ENCODE results near the gene FUT3.

The FUT3 gene

DNA sequence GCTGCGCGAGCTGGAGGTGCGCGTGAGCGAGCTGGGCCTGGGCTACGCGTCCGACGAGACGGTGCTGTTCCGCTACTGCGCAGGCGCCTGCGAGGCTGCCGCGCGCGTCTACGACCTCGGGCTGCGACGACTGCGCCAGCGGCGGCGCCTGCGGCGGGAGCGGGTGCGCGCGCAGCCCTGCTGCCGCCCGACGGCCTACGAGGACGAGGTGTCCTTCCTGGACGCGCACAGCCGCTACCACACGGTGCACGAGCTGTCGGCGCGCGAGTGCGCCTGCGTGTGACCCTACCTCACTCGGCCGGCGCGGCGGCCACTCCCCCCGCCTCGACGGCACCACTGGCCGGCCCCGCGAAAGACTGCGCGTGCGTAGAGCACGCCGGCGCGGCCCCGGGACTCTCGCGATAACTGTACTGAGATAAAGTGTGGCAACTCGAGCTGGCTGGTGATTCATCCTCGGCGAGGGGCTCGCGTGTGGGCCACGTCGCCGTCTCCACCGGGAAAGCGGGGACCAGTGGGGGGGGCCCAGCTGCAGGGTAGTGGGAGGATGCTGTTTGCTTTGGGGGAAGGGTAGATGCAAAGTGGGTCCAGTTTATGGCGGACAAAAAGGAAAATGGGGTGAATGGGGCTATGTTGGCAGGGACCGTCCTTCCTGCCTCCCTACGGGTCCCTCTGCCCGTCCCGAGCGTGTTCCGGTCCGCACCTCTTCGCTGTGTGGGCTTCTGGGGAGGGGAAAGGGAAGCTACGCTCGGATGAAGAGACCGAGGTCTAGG is 23.2 kb downstream of the FUT3 start:
- H3K4me3 ChIP-seq: peak overlapping the region; percentile 31 to 62 (median 45)
- peak overlapping the region; percentile 17 to 93 (median 78) for H3K27ac ChIP-seq

DNA sequence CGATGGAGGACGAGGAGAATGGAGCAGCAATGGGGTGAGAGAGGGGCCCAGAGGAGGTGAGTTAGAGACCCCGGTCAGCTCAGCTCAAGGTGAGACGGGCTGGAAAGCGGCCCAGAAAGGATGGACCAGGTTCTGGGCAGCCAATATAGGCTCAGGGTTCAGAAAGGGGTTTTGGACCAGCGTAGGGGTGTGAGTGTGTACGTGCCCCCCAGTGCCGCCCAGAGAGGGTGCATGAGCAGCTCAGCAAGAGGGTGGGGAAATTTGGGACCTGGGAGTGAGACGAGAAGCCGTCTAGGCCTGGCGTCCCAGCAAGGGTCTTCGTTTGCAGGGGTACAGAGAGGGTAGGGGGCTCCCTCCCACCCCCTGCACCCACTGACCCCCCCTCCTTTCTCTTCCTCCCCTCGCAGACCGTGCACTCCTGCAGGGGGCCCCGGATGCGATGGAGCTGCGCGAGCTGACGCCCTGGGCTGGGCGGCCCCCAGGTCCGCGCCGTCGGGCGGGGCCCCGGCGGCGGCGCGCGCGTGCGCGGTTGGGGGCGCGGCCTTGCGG is 23.8 kb downstream of the FUT3 start:
- H3K4me3 ChIP-seq: peak overlapping the region in 6 of 7 experiments; percentile 31 to 62 (median 48)
- H3K27ac ChIP-seq: peak overlapping the region in 8 of 21 experiments; percentile 75 to 93 (median 86)

DNA sequence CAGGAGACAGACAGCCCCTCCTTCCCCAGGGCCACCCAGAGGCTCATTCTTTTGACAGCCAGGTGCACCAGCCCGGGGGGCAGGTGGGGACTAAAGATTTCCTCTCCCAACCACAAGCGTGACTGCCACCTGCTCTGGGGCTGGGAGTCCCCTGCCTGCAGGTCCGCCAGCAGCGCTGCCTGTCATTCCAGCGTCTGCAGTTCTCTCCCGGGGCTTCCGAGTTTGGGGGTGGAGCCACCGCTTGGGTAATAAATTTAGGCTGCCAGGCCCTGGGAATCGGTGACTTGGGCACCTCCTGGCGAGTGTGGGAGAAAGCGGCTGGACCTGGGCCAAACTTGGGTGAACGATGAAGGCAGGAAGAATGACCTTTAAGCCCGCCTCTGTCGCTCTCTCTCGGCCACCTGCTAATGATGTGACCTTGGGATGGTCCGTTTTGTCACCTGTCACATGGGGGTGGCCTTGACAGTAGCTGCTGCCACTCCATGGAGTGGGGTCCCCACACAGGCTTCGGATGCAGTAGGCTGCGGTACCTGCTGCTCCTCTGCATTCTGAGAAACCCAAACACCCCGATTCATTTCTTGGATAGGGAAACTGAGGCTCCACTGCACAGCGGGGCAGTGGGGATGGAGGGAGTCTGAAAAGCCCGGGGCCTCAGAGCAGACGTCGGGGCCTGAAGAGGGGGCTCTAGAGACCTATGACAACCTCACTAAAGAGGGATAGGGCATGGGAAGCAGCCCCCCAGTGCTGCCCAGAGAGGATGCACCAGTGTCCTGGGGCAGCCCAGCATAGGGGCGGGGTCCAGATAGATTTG is 24.5 kb downstream of the FUT3 start:
- Histone ChIP-seq H3K4me3 (peak overlapping the region in 1 of 7 experiments; percentile 31), H3K27ac (no peak overlapping the region)

DNA sequence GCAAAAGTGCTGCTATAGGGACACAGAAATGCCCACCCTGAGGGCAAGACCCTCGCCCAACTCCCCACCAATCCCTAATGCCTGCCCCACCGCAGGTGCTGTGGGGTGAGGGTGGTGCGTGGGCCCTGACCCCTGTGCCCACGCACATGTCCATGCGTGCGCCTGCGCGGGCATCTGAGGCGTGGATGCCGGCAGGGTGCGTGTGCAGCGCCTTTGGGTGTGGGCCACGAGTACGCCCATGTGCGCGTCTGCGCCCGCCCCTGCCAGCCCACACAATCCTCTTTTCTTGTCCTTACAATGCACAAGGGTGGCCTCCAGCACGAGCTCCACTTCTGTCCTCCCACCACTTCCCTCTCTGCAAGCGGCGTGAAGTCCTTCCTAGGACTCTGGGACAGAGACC is 26.1 kb downstream of the FUT3 start:
- peak overlapping the region in 1 of 21 experiments; percentile 76 for H3K27ac ChIP-seq
- H3K4me3 ChIP-seq: no peak overlapping the region

DNA sequence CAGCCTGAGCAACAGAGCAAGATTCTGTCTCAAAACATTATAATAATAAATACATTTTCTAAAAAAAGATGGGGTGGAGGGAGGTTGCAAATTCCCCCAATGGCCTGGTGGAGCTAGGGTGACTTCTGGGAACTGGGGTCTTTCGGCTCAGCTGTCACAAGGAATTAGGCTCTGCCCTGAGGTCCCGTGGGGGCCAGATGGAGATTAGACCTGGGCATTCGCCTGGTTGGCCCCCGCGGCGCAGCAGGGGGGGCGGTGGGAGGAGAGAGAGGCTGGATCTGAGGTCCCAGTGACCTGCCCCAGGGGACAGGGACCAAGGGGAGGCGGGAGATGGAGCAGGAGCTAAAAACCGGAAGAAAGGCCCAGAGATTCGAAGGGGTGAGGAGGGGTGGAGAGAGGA is 26.5 kb downstream of the FUT3 start:
- Histone ChIP-seq H3K4me3 (no peak overlapping the region), H3K27ac (no peak overlapping the region)

DNA sequence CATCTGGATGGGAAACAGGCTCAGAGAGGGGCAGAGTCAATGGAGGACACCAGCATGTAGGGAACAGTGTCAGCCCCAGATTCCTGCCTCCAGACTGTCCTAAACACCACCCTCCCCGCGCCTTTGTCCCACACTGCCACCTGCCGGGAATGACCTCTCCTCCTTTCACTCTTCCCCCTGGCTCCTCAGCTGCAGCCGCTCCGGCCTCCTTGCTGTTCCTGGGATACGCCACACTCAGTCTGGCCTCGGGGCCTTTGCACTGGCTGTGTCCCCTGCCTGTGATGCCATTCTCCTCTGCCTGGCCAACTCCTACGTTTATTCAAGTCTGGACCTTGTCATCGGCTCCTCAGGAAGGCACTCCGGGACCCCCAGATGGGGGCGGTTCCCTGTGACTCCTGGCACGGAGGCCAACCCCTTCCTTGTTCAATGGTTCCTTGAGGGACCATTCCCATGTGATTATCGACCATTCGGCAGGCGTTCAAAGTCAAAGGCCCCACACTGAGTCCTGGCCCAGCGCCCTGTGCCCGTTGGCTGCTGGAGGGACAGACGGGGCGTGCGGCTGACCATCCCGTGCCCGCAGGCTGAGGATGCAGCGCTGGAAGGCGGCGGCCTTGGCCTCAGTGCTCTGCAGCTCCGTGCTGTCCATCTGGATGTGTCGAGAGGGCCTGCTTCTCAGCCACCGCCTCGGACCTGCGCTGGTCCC is 27.5 kb downstream of the FUT3 start:
- Histone ChIP-seq H3K27ac (no peak overlapping the region), H3K4me3 (no peak overlapping the region)

DNA sequence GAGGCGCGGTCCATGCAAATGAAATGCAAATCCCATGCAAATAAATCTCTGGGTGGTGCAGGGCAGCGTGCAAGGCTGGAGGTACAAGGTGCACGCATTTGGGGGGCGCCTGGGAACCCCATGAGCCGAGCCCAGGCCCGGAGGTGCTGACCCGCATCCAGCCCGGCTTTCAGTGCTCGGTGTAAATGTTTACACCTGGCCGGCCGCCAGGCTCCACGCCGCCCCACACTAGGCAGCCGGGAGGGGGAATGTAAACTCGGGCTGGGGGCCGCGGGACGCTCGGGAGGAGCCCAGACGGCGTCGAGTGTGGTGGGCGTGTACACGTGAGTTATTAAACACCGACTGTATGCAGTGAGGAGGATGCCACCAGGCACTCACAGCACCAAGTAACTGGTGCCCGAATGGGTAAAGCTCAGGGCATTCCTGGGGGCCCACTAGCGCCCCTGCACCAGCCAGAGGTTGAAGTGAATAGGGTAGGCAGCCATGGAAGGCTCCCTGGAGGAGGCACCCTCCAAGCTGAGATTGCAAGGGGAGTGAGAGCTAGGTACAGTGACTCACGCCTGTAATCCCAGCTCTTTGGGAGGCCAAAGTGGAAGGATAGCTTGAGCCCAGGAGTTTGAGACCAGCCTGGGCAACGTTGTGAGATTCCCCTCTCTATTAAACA is 28.9 kb downstream of the FUT3 start:
- H3K4me3 ChIP-seq: no peak overlapping the region
- no peak overlapping the region for H3K27ac ChIP-seq

DNA sequence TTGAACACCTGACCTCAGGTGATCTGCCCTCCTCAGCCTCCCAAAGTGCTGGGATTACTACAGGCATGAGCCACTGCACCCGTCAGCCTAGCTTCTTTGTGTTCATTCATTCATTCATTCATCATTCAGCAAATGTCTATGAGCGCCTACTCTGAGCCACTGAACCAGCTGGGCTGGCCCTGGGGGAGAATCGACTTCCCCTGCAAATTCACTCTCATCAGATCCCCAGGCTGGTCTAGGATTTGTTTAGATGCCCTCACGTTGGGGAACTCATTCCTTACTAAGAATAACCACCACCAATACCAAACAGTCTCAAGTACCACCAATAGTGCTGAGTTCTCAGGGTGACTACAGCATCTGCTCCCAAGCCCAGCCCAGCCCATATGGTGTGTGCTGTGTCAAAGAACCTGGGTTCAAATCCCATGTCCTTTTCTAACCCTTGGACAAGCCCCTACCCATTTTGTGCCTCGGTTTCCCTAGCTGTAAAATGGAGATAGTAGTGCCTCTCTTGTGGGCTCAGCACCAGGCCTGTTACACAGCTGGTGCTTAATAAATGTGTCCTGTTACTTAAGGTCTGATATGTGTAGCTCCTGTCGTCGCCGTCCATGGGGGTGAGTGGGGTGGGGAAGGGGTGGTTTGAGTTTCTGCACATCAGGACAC is 29.6 kb downstream of the FUT3 start:
- no peak overlapping the region for H3K27ac ChIP-seq
- no peak overlapping the region for H3K4me3 ChIP-seq

DNA sequence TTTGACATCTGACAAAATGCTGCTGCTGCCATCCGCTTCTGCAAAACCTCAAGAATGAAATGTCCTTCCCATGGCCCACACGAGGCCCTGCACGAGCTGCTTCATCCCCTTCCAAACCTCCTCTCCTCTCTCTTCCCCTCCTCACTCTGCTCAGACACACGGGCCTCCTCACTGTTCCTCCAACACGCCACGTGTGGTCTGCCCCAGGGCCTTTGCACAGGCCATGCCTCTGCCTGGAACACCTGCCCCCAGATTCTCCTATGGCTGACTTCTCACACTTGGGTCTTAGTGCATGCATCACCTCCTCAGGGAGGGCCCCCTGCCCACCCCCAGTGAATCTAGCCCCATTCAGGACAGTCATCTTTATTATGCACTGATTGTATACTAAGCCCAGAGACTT is 30.5 kb downstream of the FUT3 start:
- Histone ChIP-seq H3K27ac (no peak overlapping the region), H3K4me3 (no peak overlapping the region)

DNA sequence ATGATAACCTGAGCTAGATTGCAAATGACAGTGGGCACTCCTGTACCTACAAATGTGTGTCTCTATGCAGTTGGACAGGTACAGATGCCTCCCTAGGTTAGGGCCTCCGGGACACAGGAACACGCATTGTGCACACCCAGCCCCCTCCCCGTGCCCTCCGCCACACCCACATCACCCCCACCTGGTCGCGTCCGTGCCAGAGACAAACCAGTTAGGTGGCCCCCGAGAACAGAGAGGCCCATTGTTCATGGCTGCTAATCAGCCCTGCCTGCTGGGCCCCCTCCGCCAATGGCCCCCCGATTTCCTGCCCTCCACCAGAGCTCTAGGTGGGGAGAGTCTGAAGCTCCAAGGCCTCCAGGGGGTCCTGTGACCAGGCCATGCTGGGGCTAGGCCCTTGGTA is 32.7 kb downstream of the FUT3 start:
- H3K4me3 ChIP-seq: no peak overlapping the region
- no peak overlapping the region for H3K27ac ChIP-seq

DNA sequence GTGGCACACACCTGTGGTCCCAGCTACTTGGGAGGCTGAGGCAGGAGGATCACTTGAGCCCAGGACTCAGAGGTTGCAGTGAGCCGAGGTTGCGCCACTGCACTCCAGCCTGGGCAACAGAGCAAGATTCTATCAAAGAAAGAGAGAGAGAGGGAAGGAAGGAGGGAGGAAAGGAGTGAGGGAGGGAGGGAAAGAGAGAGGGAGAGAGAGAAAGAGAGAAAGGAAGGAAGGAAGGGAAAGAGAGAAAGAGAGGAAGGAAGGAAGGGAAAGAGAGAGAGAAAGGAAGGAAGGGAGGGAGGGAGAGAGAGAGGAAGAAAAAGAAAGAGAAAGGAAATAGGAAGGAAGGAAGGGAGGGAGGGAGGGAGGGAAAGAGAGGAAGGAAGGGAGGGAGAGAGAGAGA is 34.0 kb downstream of the FUT3 start:
- Histone ChIP-seq H3K27ac (no peak overlapping the region), H3K4me3 (no peak overlapping the region)

DNA sequence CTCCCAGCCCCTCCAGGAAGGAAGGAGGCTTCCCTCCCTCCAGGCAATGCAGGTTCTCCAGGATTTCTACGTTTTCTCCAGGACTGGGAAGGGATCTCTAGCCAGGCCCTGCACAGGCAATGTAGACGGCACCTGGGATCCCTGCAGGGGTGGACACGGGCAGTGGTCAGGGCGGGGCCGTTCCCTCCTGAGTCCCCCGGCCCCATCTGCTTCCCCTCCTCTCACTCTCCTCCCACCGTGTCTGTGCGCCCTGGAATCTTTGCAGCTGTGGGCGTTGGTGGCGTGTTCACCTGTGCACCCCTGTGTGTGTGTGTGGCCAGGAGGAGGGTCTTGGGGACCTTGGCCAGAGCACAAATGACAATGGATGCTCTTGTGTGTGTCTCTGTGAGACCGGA is 36.4 kb downstream of the FUT3 start:
- Histone ChIP-seq H3K27ac (peak overlapping the region in 8 of 21 experiments; percentile 1 to 70 (median 48)), H3K4me3 (no peak overlapping the region)

DNA sequence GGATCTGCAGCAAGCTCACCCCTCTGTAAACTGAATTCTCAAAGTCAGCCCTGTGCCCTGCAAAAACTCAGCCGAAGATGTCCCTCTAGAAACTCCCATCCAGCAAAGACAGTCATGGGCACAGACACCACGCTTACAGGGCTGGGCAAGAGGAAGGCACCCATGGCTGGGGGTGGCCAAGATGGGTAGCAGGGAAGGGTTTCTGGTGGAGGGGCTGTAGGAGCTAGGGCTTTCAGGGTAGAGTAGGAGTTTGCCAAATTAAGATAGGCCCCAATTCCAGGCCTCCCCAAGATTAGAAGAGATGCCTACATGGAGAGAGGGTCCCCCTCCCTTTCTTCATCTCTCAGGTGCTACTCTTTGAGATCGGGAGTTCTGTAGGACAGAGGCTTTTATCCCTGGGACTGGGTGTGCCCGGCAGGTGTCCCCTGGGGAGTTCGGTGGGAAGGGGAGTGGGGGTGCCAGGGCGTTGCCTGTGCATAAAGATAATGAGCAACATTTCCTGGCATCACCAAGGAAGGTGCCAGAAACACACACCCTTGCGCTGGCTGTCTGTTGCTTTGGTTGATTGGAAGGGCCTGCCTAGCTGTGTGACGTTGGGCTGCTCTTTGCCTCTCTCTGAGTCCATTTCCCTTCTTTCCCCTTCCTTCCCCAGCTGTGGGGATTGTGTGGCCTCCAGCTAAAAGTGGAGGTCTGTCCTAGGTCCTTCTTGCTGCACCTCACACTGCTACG is 37.0 kb downstream of the FUT3 start:
- peak overlapping the region in 7 of 21 experiments; percentile 1 to 70 (median 59) for H3K27ac ChIP-seq

DNA sequence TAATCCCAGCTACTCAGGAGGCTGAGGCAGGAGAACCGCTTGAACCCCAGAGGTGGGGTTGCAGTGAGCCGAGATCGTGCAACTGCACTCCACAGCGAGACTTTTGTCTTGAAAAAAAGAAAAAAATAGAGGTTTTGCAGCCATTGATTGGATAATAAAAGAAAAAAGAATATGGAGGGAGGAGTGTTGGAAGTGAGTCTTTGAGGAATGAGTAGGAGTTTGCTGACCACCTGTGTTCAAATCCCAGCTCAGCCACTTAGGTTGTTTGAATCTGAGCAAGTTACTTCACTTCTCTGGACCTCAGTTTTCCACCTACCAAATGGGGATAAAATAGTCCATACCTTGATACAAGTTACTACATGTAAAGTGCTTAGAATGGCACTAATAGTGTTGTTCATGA is 40.1 kb downstream of the FUT3 start:
- no peak overlapping the region for H3K27ac ChIP-seq
- no peak overlapping the region for H3K4me3 ChIP-seq

More for the DNA sequence above, 37.0 kb downstream of the FUT3 start:
- H3K4me3 ChIP-seq: no peak overlapping the region

DNA sequence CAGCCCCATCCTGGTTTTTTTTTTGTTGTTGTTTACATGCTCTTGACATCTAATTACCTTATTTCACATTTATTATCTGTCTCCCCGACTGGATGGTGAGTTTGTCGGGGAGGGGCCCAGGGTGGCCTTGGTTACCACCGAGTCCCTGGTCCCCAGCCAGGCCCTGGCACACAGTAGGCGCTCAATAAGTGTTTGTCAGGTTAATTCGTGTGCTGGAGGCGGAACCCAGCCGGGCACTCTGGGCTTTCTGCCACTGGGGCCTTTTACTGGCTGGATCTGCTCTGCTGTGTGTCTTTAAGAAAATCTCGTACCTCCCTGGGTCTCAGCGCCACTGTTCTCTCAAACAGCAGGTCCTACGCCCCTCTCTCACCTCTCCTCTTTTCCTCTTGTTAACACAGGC is 41.8 kb downstream of the FUT3 start:
- H3K27ac ChIP-seq: no peak overlapping the region

DNA sequence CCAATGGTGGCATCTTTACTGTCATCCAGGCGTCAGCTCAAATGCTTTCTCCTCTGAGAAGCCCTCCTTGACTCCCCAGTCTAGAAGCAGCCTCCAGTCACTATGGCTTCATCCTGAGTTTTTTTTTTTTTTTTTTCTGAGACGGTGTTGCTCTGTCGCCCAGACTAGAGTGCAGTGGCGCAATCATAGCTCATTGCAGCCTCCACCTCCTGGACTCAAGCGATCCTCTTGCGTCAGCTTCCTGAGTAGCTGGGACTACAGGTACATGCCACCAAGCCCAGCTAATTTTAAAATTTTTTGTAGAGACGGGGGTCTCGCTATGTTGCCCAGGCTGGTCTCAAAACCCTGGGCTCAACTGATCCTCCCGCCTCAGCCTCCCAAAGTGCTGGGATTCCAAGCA is 42.2 kb downstream of the FUT3 start:
- H3K4me3 ChIP-seq: no peak overlapping the region
- no peak overlapping the region for H3K27ac ChIP-seq

More for the DNA sequence above, 41.8 kb downstream of the FUT3 start:
- H3K4me3 ChIP-seq: no peak overlapping the region

DNA sequence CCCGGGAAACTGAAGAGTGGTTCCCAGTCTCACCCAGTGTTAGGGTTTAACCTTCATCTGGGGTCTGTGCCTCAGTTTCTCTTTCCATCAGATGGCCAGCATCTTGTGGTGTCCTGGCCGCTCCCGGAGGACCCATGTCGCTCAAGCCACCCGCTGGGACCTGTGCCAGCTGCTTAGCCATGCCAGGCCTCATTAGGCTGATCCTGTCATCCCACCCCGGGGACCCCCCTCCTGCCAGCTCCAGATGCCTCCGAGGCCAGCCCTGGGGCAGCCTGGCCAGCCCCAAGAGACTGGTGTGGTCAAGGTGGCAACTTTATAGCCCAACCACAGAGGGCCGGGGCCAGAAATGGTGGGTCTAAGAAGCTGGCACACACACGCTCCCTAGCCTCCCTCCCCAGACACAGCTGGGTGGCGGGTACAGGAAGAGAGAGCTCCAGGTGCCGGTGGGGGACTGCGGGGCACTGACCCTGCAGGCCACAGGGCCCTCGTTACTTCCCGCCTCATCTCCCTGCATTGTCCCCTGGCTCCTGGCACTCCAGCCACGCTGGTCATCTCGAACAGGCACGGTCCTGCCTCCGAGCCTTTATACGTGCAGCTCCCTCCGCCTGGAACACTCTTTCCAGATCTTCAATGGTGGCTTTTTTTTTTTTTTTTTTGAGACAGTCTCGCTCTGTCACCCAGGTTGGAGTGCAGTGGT is 43.0 kb downstream of the FUT3 start:
- H3K27ac ChIP-seq: no peak overlapping the region
- no peak overlapping the region for H3K4me3 ChIP-seq

DNA sequence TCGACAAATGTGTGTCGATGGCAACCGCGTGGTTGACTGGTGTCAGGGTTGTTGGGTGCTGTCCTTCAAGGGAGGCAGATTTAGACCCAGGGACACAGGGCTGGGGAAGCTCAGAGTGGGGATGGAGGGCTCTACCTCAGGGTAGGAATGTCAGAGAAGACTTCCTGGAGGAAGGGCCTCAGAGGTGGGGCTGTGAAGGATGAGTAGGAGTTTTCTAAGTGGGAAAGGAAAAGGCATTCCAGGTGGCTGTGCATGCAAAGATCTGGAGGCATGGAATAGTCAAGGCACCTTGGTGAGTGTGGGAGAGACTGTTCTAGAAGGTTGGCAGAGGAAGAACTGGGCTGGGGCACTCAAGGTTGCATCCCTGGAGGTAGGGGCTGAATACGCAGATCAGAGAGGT is 44.3 kb downstream of the FUT3 start:
- Histone ChIP-seq H3K4me3 (no peak overlapping the region), H3K27ac (no peak overlapping the region)

Measured in skin epidermis (tissue), 12 donors.